Stimulated activated CD8-positive, alpha-beta memory T cell treated with anti-CD3 and anti-CD28 coated beads, Interleukin-12 subunit alpha, Interleukin-12 subunit beta, amount 100 ng/mL, for 24 hours (primary cell): Measurements from ENCODE around the gene FOXP4.

Source experiments
- DNase-seq: peaks from one replicate; pipeline ENCODE4 v3.0.0-alpha.2; 2020; ENCODE audit errors: extremely low read depth

The FOXP4 gene

GRCh38 chr6:41563060-41563776, 17.0 kb downstream of the FOXP4 start:
- no peak for DNase-seq

DNA sequence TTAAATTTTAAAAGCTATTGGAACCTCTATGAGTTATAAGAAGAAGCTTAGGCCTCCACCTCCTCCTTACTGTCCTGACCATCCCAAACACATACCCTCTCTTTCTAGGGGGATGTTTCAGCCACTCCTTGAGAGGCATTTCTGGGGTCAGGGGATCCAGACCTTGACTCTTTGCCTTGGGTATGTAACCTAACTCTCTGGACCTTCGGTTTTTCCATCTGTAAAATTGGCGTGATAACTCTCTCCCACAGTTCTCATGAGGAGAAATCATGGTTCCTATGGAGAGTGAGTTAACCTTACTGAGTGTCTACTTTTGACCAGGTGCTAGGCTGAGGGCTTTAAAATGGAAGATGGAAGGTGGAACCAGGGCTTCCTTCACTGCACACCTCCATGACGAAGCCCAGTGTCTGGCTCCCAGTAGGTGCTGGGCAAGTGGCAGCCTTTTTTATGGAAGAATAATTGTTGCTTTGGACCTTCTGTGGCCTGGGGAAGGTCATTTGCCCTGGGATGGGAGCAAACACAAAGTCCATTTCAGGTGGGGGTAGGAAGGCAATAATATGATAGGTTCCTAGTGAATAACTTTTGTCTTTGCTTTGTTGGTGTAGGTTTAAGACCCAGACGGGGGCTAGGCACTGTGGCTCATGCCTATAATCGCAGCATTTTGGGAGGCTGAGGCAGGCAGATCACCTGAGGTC, 18.4 kb downstream of the FOXP4 start:
- DNase-seq, result no peak

DNA sequence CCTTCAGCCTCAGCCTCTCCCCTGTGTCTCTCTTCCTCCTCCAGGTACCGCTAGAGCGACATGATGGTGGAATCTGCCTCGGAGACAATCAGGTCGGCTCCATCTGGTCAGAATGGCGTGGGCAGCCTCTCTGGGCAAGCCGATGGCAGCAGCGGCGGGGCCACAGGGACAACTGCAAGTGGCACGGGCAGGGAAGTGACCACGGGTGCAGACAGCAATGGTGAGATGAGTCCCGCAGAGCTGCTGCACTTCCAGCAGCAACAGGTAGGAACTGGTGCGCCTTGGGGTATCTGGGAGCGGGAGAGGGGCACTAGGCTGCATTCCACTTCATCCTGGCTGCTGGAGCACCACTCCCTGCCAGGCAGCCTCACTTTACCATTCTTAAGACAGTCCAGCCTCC, 19.5 kb downstream of the FOXP4 start:
- no peak for DNase-seq

DNA sequence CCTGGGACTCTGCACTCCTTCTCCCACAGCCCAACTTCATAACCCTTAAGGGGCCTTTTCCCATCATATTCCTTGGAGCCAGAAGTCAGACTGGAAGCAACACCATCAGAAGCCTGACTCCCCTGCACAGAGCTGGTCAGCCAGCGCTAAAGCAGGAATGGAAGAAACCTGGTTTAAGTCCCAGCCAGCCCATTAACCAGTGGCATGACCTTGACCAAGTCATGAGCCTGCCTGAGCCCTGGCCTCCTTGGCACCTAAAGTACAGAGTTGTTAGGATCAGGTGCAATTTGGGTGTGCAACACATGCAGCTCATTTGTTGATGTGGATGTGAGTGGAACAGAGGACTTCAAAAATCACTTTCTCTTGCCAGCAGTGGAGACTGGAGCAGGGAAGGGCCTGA, 20.8 kb downstream of the FOXP4 start:
- no peak for DNase-seq

DNA sequence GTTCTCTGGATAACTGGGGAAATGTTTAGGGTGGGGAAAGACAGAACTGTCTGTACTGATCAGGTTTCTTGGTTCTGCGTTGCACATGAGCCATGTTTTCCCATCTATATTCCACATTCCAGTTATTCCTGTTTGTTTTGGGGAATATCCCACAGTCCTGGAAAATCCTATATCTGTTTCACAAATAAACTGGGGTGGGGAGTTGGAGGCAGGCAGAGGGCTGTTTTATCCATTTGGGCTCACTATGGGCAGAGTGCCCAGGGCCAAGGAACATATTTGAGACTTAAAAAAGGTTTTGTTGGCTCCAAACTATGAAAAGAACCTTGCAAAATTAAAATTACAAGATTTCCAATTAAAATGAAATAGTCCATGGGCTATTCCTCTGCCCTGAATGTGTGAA, 21.5 kb downstream of the FOXP4 start:
- no peak for DNase-seq

DNA sequence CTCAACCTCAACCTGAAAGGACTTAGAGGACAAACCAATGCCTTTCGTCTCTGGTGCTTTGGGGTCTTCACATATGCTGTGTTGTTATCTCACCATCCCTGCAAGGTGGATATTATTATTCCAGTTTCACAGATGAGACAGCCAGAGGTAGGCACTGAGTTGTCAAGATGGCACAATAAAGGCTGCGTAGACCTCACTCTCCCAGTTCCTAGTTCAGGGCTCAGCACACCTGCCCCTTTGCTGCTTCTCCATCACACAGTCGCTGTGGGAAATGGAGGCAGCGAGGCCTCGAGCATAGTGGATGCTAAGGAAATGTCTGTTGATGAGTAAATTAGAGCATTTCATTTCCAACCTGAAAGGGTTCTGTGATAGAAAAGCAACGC, 22.0 kb downstream of the FOXP4 start:
- no peak for DNase-seq

DNA sequence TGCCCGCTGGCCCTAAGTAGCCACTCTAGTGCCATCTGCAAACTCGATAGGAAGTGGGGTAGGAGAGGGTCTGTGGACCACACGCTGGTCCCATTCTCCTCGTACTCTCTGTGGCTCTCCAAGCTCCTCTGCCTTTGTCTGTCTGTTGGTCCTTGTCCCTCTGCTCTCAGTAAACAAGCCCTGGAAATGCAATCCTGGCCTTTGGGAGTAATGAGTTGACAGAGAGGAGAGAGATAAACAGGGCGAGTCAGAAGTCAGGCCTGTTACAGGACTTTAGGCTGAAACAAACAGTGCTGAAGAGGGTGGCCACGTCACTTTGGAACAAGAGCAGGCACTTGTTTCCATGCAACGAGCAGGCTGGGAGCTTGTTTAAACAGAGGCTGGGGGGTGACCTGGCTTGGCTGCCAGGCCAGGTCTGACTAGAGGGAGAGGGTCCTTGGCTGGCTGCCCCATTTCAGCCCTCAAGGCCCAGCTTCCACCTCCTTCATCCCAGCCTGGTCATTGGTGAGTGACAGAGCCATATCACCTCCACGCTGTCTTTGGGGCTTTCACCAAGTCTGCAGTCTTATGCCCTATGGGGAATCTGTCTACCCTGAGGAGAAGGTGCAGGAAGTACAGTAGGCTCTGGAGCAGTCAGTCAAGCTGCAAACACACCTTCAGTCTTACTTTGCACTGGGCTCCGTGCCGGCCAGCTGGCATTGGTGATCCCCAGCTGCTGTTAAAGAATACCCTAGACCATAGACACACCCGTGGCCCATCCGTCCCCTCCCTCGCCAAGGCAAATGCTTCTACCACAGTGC, 22.6 kb downstream of the FOXP4 start:
- DNase-seq, result no peak

GRCh38 chr6:41570259-41570615, 24.1 kb downstream of the FOXP4 start:
- no peak for DNase-seq

GRCh38 chr6:41571021-41571780, 25.0 kb downstream of the FOXP4 start:
- no peak for DNase-seq

- no peak for DNase-seq
Measured at GRCh38 chr6:41572613-41573012, 26.4 kb downstream of the FOXP4 start.

DNA sequence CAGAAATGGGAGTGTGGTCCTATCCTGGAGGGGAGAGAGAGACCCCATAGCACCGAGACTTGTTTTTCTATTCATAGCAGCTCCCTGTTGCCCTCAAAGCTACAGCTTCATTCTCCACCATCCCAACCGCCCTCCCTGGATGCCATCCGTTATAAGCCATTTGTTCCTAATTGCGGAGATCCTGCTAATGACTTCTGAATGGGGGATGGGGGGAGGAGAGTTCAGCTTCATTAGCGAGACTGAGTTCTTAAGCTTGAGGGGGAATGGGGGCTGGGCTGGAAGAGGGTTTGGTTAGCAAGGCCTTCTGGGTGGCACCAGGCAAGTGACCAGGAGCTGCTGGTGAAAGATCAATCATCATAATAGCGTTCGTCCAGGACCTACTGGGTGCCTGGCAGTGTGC, 27.1 kb downstream of the FOXP4 start:
- DNase-seq, result no peak

DNA sequence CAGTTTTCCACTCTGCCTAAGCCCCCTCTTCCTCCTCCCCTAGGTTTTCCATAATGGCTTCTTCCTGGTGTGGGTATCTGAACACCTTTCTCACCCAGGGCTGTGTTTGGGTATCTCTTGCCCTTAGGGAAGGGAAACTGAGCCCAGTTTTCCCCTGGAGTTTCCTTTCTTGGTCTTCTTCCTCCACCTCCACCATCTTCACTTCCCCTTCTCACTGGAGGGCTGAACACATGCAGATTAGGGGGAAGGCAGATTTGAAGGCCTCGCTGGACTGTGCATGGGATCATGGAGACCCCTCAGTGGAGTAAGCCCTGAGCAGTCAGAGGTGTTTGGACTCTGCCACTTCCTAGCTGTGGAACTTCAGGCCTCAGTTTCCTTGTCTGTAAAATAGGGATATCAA, 27.8 kb downstream of the FOXP4 start:
- no peak for DNase-seq

GRCh38 chr6:41575598-41575997, 29.4 kb downstream of the FOXP4 start:
- DNase-seq, result no peak

- DNase-seq, result no peak
Measured at GRCh38 chr6:41576667-41577066, 30.5 kb downstream of the FOXP4 start.

- no peak for DNase-seq
Measured at GRCh38 chr6:41577356-41578216, 31.4 kb downstream of the FOXP4 start.

DNA sequence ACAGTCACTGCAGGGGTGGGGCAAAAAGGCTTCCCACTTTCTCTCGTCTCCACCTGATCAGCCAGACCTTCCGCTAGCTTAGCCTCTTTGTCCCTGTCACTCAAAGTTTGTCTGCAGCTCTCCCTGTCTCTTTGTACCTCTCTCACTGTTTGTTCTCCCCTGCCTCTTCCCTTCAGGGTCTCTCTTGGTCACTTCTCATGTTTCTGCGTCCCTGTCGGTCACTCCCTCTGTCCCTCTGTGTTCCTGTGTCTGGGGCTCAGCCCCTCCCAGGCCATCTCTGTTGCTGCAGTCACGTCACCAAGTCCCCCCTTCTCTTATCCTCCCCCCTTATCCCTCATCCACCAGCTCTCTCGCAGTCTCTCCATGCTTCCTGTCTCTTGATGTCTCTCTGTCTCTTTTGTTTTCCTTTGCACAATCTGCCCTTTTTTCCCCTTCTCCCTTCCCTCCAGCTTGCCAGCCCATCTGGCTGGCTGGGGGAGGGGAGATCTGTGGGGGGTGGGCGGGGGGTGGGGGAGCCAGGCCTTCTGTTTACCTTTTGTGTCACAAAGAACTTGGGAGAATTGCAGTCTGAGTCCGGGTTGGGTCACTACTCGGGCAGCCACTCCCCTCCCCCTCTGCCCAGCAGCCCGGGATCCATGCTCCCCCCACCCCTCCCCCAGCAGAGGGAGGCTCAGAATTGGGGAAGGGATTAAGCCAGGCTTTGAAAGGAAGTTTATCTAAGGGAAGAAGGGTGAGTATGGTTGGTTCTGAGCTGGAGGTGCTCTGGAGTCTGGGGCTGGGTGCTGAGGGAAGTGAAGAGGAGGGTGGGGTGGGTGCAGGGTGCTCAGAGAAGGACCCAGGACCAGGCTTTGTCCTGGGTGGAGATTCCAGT, 32.3 kb downstream of the FOXP4 start:
- DNase-seq, result no peak

DNA sequence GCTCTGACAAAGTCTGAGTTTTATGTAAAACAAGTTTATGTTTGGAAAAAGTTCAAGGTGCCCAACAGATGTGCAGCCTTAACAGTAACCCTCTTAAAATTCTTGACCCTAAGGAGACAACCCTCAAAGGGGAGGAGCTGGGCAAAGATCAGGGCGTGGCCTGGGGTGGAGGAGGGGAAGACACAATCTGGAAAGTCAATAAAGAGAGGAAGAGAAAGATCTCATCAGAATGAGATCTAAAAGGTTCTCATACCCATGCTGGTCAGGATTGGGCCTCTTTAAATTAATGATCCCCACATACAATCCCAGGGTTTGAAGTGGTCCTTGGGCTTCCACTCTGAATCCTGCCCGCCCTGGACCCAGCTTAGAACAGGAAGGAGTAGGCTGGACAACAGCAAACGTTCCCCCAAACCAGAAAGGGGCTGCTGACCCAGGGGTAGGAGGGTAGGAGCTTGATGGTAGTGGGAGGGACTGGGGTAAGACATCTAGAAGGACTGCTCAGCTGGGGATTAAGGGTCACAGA, 33.0 kb downstream of the FOXP4 start:
- DNase-seq, result no peak

GRCh38 chr6:41580690-41581089, 34.5 kb downstream of the FOXP4 start:
- DNase-seq, result no peak

DNA sequence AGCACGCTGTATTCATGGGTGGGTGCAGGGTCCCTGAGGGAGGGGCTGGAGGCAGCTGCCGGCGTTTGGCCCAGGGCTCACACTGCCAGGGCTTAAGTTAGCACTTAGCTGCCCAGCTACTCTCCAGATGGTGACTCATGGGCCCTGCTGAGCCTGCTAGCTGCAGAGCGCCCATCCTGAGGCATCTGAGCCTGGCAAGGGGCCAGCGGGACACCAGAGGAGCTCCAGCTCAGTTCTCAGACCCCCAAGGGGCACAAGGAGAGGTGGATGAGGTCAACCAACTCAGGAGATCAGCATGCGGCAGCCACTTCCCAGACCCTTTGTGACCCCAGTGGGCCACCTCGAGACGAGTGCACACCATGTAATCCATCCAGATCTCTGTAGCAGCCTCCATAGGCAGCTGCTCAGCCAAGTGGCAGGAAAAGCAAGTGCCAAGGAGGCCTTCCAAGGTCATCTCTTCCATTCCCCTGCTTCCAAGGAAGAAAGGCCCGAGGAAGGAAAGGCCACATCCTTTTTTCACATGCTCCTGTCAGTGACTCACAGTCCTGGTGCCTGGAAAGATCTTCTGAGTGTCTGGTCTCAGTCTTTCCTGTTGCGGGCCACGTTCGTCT, 35.3 kb downstream of the FOXP4 start:
- no peak for DNase-seq

GRCh38 chr6:41582540-41582939, 36.4 kb downstream of the FOXP4 start:
- no peak for DNase-seq
